ENCODE results near the gene SIMC1.

- no peak for TF ChIP-seq CTCF (IDR thresholded peaks at IDR 0.05)
- no peak for TF ChIP-seq POLR2A (IDR thresholded peaks at IDR 0.05)
Observed at GRCh38 chr5:176382721-176383120, 144.5 kb downstream of the SIMC1 start.
